ENCODE measurements around the gene MGLL. TPM values are rescaled to one million over a fixed set of nuclear protein-coding genes. Genes with fewer than 3 reads are reported as not detected.

The MGLL gene
- total and polyA plus RNA-seq, 8 donors: 10.5 to 118 (median 37.9) TPM

DNA sequence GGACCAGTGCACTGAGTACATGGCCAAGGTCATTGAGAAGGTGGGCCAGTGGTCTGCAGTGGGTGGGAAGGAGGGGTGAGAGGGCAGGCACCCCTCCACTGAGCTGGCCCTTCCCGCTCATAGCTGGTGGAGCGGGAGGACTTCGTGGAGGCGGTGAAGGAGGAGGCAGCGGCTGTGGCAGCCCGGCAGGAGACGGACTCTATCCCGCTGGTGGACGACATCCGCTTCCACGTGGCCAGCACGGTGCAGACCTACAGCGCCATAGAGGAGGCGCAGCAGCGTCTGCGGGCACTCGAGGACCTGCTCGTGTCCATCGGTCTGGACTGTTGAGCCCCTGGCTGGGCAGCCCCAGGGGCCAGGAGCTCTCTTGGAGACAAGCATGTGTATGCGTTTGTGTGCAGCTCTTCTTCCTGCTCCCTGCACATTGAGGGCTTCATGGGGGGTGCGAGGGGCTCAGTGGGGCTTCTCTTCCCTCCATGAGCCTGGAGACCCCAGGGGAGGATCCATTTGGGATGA is 142.1 kb downstream of the MGLL start:
- H3K36me3 ChIP-seq: peaks cover 14 to 54% (median 49%) of the 10 kb centered on the region in 4 donors
- H3K9me3 ChIP-seq: no peaks in the 10 kb centered on the region
- DNase-seq: peak in 1 of 2 donors; percentile 24
- H3K4me3 ChIP-seq: no peak overlapping the region
- WGBS, 5 donors: 92 to 98% (median 96%) methylated on average over 2 to 21 of the region's 21 CpGs
- H3K27ac ChIP-seq: no peak overlapping the region
- peaks cover 0 to 18% (median 5%) of the 10 kb centered on the region in 4 donors for H3K4me1 ChIP-seq
- H3K27me3 ChIP-seq: no peaks in the 10 kb centered on the region
- intact Hi-C loops (cut with DNase I; ENCODE audit: low total_unique reads): no loop called here
- no peak for TF ChIP-seq POLR2AphosphoS5 (IDR thresholded peaks at IDR 0.05)
- TF ChIP-seq POLR2A (IDR thresholded peaks at IDR 0.05): no peak
- TF ChIP-seq, protein P1, sequence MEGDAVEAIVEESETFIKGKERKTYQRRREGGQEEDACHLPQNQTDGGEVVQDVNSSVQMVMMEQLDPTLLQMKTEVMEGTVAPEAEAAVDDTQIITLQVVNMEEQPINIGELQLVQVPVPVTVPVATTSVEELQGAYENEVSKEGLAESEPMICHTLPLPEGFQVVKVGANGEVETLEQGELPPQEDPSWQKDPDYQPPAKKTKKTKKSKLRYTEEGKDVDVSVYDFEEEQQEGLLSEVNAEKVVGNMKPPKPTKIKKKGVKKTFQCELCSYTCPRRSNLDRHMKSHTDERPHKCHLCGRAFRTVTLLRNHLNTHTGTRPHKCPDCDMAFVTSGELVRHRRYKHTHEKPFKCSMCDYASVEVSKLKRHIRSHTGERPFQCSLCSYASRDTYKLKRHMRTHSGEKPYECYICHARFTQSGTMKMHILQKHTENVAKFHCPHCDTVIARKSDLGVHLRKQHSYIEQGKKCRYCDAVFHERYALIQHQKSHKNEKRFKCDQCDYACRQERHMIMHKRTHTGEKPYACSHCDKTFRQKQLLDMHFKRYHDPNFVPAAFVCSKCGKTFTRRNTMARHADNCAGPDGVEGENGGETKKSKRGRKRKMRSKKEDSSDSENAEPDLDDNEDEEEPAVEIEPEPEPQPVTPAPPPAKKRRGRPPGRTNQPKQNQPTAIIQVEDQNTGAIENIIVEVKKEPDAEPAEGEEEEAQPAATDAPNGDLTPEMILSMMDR (IDR thresholded peaks at IDR 0.05): no peak
- no peak for TF ChIP-seq EP300 (IDR thresholded peaks at IDR 0.05)

DNA sequence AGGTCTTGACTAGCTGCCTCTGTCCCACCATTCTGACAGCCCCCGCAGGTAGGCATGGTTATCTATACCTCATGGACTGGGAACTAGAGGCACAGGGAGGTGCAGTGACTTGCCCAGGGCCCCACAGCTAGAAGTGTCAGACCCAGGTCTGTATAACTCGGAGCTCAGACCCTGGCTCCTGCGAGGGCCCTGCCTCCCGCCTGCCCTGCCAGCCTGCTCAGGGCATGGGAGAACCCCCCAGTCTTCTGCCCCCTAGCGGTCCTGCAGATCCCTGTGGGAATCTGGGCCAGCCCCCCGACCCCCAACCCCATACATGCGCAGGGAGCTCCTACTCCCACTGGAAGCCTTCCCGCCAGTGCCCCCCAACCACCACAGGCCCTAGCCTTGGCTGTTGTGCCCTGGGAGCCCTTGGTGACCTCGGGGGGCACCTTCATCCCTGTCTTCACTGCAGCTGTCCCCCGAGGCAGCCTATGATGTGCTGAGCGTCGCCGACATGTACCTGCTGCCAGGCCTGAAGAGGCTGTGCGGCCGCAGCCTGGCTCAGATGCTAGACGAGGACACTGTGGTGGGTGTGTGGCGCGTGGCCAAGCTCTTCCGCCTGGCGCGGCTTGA is 142.7 kb downstream of the MGLL start:
- Histone ChIP-seq H3K9me3 (no peaks in the 10 kb centered on the region), H3K36me3 (peaks cover 14 to 54% (median 49%) of the 10 kb centered on the region in 4 donors), H3K27ac (no peak overlapping the region), H3K27me3 (no peaks in the 10 kb centered on the region), H3K4me1 (peaks cover 4 to 22% (median 6%) of the 10 kb centered on the region in 4 donors), H3K4me3 (no peak overlapping the region)
- no peak for TF ChIP-seq POLR2AphosphoS5 (IDR thresholded peaks at IDR 0.05)
- TF ChIP-seq POLR2A (IDR thresholded peaks at IDR 0.05): no peak
- TF ChIP-seq EP300 (IDR thresholded peaks at IDR 0.05): no peak
- TF ChIP-seq, protein P1 (IDR thresholded peaks at IDR 0.05): no peak
- intact Hi-C loops (cut with DNase I; ENCODE audit: low total_unique reads): no loop called here
- 88 to 94% (median 90%) methylated on average over 17 to 21 of the region's 21 CpGs for WGBS, 5 donors
- peak in 1 of 2 donors; percentile 24 for DNase-seq

DNA sequence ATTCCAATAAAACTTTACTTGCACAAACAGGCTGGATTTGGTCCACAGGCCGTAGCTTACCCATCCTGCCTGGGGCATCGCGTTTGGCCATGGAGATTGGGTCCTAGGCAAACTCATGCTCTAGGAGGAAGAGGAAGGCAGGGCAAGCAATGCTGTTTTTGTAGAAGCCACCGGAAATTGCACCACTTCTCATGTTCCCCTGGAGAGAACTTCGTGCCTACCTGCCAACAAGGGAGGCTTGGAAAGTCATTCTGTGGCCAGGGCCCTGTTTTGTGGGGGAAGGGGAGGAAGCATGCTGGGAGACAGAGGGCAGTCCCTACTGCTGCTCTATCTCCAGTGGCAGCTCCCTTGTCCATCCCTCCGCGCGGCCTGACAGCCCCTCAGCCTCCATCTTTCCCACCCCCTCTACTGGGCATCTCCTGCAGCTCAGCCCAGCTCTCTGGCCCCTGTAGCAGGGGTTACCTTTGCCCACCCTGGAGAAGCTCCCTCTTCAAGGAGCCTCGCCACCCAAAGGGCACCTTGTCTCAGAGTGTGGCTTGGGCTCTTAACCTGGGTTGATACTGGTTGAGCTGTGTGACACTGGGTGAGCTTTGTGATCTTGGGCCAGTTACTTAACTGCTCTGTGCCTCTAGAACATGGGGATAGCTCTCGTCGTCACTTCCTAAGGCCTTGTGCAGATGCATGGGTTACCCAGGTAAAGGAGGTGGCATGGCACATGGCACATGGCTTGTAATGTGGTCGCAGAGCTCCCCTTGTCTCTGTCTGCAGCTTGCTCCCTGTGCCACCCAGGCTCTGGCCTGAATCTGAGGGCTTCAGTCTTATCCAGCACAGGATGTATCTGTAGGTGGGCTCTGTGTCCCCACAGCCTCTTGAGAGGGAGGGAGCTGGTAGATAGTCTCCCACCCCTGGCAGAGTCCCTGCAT is 143.4 kb downstream of the MGLL start:
- Histone ChIP-seq H3K27me3 (no peaks in the 10 kb centered on the region), H3K9me3 (no peaks in the 10 kb centered on the region), H3K4me1 (peaks cover 11 to 29% (median 13%) of the 10 kb centered on the region in 4 donors), H3K36me3 (peaks cover 14 to 54% (median 49%) of the 10 kb centered on the region in 4 donors), H3K27ac (peak overlapping the region in 2 of 5 donors; percentile 46 to 49), H3K4me3 (no peak overlapping the region)
- WGBS, 5 donors: 82 to 90% (median 88%) methylated on average over 9 to 12 of the region's 12 CpGs
- peak in 1 of 2 donors; percentile 23 for DNase-seq
- TF ChIP-seq EP300 (IDR thresholded peaks at IDR 0.05) (no peak), POLR2A (IDR thresholded peaks at IDR 0.05) (no peak), POLR2AphosphoS5 (IDR thresholded peaks at IDR 0.05) (no peak)
- TF ChIP-seq, protein P1 (IDR thresholded peaks at IDR 0.05): no peak
- intact Hi-C loops (cut with DNase I; ENCODE audit: low total_unique reads): no loop called here

DNA sequence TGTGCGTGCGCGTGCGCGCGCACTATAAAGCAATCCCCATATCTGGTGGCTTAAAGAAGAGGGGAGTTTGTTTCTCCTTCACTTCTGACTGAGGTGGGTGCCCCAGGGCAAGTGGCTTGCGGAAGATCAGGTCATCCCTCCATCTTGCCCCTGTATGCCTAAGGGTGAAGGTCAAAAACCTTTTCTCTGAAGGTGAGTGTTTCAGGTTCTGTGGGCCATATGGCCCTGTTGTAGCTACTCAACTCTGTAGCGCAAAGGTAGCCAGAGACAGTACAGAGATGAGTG is 144.1 kb downstream of the MGLL start:
- Histone ChIP-seq H3K9me3 (no peaks in the 10 kb centered on the region), H3K36me3 (peaks cover 14 to 54% (median 49%) of the 10 kb centered on the region in 4 donors), H3K27me3 (no peaks in the 10 kb centered on the region), H3K27ac (peak overlapping the region in 2 of 5 donors; percentile 23 to 46), H3K4me3 (no peak overlapping the region), H3K4me1 (peaks cover 18 to 29% (median 19%) of the 10 kb centered on the region in 4 donors)
- DNase-seq: no peak
- WGBS, 5 donors: 95 to 98% (median 96%) methylated on average over 7 to 8 of the region's 8 CpGs
- TF ChIP-seq, protein P1 (IDR thresholded peaks at IDR 0.05): no peak
- TF ChIP-seq POLR2A (IDR thresholded peaks at IDR 0.05) (no peak), EP300 (IDR thresholded peaks at IDR 0.05) (no peak), POLR2AphosphoS5 (IDR thresholded peaks at IDR 0.05) (no peak)
- intact Hi-C loops (cut with DNase I; ENCODE audit: low total_unique reads): no loop called here
